Suprapubic skin (tissue), 3 donors: ENCODE results near the gene TTC22.

Experiments
- CTCF ChIP-seq, 2 donors: fragments of 200-600 bp in 1 of 2; fragments of 450-650 bp in 1 of 2; sonication (generic) in 1 of 2; IDR thresholded peaks; one replicate each; pipeline ENCODE4 v1.5.1; 2016 to 2019; ENCODE audit warnings: antibody characterized with exemption in 2 of 2, mild to moderate bottlenecking in 1 of 2, moderate library complexity in 1 of 2
- POLR2A ChIP-seq, 2 donors: fragments of 450-650 bp; IDR thresholded peaks; one replicate each; pipeline ENCODE4 v1.6.1; 2017; ENCODE audit warnings: antibody characterized with exemption in 2 of 2, mild to moderate bottlenecking in 2 of 2, moderate library complexity in 2 of 2

- no peak for TF ChIP-seq CTCF (IDR thresholded peaks at IDR 0.05)
- no peak for TF ChIP-seq POLR2A (IDR thresholded peaks at IDR 0.05)
These were observed 43.3 kb downstream of the TTC22 start for GRCh38 chr1:54757833-54758232.
